Activated T-cell treated with anti-CD3 and anti-CD28 coated beads for 4 hours (primary cell): ENCODE data around the gene GDF15.
"Not testable (repeated sequence)": the region's sequence is repeated elsewhere in the genome, so short reads cannot be mapped to it uniquely, and the experiment has no call there.

Experiments
- DNase-seq: peaks from one replicate; pipeline ENCODE4 v3.0.0-alpha.2; 2020

Gene GDF15

DNA sequence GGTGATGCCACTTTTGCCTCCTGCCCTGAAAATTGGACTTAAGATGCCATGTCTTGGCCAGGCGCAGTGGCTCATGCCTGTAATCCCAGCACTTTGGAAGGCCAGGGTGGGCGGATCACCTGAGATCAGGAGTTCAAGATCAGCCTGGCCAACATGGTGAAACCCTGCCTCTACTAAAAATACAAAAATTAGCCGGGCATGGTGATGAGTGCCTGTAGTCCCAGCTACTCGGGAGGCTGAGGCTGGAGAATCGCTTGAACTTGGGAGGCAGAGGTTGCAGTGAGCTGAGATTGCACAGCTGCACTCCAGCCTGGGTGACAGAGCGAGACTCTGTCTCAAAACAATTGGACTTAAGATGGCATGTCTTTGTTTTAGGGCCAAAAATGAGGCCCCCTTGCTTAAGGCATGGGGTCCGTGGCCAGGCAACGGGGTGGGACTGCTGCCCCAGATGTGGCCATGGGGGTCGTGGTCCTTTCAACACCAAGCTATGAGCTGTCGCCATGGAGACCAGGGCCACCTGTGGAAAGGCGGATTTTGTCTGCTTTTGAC, 21.6 kb upstream of the GDF15 start:
- not testable (repeated sequence) for DNase-seq

DNA sequence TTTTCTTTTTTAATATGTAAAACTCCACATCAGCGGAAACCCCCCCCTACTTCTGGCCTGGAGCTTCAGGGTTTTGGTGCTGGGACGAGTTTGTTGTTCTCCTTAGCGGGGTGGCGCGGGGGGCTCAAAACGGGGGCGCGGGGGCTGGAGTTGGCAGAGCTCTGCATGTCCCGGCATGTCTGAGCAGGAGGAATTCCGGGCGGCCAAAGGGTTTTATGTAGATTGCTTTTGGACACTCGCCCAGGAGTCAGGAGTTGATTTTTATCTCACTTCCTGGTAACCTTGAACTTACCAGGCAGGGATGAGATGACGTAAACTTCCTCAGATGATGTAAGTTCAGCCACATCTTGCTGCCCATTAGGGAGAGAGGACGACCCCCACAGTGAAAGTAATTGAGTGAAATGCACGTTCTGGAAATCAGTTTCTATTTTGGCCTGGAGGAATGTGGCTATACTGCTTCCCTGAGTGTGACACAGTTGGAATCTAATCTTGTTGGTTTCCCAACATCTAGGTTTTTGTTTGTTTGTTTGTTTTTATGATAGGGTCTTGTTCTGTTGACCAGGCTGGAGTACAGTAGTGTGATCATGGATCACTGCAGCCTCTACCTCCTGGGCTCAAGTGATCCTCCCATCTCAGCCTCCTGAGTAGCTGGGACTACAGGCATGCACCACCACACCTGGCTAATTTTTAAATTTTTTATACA, 21.0 kb upstream of the GDF15 start:
- DNase-seq, result no peak

DNA sequence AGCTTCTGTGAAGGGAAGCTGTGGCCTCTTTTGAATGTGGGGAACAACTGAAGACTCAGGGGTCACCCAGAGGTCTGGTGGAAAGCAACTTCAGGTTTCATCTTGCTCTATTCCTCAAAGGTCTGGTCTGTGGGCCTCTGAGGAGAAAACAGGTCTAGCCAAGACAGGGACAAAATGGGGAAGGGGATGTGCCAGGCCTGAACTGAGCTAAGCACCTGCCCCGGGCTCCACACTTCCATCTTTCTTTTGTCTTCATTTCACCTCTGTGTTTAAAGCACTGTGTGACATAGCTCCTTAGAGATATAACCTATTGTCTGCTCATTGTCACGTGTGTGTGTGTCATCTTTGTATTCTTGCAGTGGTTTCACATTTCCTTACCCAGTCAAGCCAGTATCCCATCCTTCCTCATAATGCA, 19.9 kb upstream of the GDF15 start:
- no peak for DNase-seq

DNA sequence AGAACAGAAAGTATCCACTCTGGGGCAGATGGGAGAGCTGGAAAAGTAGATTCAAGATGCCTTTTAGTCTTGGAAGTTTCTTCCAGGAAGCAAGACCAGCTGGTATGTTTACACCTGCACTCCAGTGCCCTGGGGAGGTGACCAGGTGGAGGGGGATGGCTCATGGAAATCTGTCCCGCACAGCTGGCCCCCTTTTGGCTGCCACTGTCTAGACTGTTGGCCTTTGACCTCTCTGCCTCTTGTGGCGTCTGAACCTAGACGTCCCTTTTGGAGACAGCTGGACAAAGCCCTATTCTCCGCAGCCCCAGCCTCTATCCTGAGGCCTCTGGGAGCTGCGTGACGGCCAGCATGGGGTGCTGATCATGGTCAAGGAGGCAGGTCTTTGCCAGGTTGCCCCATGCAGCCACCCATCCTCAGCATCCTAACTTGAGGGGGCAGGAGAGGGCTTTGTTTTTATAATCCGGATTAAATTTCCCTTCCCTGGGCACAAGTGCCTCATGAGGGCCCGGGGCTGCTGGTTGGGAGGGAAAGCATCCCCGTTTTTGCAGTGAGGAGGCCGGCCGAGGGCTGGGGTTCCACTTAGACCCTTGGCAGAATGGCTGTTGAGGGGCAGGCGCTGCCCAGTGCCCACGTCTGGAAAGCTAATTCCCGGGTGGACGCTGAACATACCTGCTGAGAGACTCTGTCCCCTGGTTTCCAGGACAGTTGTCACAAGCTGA, 17.3 kb upstream of the GDF15 start:
- DNase-seq, result no peak

DNA sequence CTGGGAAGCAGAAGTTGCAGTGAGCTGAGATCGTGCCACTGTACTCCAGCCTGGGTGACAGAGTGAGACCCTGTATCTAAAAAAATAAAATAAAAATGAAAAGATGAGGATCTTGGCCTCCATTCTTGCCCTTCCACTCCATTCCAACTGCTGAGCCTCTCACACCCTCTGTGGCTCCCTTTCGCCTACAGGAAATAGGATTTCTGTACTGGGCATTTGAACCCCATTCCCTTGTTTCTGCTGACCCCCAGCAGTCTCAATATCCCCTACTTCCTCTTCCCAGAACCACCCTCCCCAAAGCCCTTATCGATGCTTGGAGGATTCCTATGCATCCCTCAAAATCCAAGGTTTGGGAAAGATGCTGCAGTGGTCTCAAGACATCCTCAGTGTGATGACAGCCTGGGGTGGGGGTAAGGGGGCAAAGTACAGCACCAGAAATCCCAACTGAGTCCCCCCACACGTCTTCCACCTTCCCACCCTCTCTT, 12.5 kb upstream of the GDF15 start:
- no peak for DNase-seq

DNA sequence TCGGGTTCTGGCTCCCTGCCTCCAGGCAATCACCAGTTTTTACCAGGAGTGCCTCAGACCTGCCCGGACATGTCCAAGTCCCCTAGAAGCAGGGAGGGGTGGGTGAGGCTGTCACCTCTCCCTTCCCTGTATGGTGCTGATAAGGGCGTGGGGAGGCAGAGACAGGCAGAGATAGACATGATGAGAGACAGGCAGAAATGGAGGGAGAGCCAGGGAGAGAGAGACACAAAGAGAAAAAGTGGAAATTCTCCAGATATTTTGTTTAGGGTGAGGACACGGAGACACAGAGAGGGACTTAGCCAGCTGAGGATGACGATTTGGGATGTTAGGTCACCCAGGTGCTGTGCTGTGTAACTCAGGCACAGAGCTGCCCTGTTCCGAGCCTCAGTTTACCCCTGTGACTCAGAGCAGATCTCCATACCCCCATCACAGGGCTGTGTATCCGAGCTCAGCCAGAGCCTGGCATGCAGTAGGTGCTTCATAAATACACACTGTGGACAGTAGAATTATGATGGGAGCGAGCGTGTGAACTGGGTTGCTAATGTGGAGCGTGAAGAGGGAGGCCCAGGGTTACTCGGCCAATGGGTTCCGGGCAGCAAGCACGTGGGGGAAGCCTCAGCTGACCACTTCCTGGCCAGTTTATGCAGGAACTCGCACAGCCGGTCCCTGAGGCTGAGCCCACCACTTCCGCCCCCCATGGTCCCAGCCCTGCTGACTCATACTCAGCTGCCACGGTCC, 11.9 kb upstream of the GDF15 start:
- peak; percentile 21 for DNase-seq

DNA sequence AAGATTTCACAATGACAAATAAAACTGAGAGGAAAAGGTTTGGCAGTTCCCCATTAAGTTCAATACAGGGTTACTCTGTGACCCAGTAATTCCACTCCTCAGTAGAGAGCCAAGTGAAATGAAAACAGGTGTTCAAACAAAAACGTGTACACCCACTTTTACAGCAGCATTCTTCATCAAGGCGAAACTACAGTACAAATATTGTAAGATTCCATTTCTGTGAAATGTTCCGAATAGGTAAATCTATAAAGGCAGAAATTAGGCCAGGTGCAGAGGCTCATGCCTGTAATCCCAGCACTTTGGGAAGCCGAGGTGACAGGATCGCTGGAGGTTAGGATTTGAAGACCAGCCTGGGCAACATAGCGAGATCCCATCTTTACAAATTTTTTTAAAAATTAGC, 8.9 kb upstream of the GDF15 start:
- no peak for DNase-seq

DNA sequence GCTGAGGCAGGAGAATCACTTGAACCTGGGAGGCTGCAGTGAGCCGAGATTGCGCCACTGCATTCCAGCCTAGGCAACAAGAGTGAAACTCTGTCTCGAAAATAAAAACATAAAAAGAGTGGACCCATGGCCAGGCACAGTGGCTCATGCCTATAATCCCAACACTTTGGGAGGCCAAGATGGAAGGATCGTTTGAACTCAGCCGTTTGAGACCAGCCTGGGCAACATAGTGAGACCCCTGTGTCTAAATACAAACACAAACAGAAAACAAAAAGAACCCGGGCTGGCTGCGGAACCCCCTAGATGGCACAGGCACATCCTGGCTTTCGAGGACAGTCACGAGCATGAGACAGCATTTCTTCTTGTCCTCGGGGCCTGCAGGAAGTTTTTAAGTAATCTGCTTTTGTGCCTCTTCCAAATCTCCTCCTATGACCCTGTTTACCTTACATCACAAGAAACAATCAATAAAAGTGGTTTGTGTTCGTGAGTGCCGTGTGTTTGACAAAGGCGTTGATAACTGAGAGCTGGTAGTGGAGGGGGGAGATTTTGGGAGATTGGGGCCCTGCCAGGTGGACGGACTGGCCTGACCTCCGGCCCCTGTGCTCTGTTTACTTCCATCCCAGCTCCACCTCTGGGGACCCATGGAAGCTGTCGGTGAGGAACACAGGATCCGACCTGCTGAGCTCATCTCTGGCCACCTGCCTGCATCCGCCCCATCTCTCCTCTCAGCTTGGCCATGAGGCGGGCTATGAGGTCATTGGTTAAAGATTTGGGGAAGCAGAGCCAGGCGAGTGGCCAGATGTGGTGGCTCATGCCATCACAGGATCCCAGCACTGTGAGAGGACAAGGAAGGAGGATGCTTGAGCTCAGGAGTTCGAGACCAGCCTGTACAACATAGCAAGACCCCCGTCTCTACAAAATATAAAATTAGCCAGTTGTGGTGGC, 5.9 kb upstream of the GDF15 start:
- DNase-seq, result no peak

DNA sequence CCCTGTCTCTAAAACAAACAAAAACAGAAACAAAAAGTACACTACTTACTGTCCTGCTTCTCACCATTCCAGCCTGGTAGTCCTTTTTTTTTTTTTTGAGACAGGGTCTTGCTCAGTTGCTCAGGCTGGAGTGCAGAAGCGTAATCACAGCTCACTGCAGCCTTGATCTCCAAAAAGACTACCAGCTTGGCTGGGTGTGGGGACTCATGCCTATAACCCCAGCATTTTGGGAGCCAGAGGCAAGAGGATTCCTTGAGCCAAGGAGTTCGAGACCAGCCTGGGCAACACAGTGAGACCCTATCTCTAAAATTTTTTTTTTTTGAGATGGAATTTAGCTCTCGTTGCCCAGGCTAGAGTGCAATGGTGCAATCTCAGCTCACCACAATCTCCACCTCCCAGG, 5.1 kb upstream of the GDF15 start:
- no peak for DNase-seq

DNA sequence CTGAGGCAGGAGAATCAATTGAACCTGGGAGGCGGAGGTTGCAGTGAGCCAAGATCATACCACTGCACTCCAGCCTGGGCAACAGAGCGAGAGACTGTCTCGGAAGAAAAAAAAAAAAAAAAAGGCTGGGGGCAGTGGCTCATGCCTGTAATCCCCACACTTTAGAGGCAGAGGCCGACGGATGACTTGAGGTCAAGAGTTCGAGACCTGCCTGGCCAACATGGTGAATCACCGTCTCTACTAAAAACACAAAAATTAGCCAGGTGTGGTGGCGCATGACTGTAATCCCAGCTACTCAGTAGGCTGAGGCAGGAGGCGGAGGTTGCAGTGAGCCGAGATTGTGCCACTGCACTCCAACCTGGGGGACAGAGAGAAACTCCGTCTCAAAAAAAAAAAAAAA, 2.3 kb upstream of the GDF15 start:
- DNase-seq, result not testable (repeated sequence)

DNA sequence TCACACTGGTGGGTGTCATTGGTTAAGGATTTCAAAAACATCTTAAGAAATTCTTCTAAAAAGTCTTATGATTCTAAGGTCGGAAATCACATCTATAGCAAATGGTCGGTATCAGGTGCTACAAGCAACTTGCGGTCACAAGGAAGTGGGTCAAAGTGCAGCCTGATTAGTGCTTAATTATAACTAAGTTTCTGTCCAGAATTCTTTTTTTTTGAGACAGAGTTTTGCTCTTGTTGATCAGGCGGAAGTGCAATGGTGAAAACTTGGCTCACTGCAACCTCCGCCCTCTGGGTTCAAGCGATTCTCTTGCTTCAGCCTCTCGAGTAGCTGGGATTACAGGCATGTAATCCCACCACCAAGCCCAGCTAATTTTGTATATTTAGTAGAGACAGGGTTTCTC, 1.2 kb upstream of the GDF15 start:
- DNase-seq, result no peak

DNA sequence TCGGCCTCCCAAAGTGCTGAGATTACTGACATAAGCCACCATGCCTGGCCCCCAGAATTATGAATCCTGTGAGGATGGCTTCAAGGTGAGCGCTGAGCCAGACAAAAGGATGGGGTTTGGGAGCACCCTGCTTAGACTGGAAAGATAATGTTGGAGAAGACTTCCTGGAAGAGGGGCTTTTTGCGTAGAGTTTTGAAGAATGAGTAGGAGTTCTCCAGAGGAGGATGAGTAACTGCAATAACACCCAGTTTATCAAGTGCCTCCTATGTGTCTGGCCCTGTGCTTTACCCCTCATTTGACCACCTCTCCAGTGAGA, 641 bp upstream of the GDF15 start:
- no peak for DNase-seq

DNA sequence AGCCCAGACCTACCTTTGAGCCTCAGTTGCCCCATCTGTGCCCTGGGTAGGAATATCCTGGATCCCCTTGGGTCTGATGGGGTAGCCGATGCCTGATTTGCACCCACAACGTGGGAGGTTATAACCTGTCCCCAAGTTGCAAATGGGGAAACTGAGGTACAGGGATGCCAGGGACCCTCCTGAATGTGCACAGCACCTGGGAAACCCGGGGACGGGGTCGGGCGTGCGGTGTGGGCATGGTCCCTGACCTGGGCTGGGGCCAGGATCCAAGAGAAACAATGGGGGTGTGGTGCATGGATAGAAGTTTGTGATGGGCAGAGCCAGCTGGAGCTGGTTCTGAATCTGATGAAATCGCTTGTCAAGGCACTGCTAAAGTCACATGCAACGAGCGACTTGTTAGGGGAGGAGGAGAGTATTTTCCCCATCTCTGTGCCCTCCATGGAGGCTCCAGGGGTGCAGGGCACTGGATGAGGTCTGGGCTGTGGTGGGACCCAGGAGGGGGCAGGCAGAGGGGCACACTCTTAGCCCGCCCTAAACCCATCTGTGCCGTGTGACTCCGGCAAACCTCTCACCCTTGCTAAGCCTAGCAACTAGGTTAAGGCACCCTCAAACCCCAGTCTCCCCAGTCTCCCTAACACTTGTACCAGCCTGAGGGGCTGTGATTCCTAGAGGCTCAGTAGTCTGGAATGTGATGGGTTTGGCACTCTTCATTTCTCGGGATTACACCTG, 749 bp downstream of the GDF15 start:
- DNase-seq, result no peak

DNA sequence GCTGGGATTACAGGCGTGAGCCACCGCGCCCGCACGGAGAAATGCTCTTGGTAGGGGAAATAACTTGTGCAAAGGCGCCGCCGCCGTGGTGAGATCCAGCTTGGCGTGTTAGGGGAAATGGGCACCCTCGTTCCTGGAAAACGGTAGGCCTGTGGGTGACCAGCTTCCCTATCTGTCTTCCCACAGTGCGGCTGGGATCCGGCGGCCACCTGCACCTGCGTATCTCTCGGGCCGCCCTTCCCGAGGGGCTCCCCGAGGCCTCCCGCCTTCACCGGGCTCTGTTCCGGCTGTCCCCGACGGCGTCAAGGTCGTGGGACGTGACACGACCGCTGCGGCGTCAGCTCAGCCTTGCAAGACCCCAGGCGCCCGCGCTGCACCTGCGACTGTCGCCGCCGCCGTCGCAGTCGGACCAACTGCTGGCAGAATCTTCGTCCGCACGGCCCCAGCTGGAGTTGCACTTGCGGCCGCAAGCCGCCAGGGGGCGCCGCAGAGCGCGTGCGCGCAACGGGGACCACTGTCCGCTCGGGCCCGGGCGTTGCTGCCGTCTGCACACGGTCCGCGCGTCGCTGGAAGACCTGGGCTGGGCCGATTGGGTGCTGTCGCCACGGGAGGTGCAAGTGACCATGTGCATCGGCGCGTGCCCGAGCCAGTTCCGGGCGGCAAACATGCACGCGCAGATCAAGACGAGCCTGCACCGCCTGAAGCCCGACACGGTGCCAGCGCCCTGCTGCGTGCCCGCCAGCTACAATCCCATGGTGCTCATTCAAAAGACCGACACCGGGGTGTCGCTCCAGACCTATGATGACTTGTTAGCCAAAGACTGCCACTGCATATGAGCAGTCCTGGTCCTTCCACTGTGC, 2.4 kb downstream of the GDF15 start:
- DNase-seq, result peak; percentile 65

DNA sequence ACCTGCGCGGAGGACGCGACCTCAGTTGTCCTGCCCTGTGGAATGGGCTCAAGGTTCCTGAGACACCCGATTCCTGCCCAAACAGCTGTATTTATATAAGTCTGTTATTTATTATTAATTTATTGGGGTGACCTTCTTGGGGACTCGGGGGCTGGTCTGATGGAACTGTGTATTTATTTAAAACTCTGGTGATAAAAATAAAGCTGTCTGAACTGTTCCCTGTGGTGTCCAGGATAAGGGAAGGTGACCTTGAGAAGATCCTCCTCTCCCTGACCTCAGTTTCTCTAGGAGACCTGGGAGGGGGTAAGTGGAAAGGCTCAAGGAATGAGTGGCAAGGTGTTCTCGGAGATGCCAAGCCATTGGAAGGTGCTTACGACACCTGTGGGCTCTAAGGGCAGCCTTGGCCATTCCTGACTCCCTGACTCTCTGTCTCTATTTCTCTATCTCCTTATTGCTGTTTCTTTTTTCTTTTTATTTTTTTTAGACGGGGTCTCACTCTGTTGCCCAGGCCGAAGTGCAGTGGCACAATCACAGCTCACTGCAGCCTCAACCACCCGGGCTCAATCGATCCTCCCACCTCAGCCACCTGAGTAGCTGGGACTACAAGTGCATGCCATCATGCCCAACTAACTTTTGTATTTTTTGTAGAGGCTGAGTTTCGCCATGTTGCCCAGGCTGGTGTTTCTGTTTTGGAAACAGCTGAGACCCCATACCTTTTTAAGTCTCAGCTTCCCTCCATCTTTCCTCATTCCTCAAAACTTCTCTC, 3.2 kb downstream of the GDF15 start:
- no peak for DNase-seq

DNA sequence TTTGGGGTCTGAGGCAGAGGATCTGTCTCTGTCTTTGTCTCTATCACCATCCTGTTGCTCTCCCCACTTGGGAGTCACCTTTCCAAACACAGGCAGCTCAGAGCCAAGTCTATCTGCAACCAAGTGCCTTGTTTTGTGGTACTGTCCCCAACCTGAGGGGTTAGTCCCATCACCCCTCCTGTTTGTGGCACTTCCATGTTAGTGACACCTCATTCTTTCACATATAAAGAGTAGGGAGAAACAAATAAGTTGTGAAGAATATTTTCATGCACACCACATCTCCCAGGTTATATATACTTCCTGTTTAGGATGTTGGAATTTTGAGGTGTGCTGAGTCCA, 3.7 kb downstream of the GDF15 start:
- no peak for DNase-seq

DNA sequence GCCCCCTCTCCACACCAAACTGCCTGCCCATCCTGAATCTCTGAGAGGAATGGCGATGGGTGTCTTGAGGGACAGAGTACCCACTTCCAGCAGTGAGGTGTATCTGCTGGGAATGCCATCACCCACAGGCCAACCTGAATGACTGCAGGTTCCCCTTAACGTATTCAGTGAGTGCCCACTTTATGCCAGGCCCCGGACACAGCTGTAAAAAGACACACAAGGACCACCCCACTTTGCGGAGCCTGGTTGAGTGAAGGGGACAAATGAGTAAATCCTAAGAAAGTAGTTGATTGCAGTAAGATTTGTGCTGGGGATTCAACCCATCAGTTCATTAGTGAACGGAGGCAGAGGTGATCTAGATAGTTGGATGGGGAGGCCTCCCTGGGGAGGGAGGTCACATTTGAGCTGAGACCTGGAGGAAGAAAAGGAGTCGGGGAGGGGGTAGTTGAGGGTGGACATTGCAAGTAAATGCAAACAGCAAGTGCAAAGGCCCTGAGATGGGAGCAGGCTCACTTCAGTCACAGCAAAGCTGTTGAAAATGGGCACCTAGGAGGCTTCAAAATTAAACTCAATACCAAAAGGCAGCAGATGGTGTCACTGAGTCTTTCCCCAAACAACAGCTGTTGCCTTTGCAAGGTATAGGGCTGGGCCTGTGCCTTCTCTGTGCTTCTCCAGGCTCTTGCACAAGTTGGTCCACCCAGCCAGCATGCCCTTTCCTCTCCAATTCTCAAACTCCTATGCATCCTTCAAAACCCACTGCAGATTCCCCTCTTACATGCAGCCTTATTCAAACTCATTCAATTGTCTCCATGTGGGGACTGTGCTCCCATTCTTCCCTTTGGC, 4.3 kb downstream of the GDF15 start:
- no peak for DNase-seq

DNA sequence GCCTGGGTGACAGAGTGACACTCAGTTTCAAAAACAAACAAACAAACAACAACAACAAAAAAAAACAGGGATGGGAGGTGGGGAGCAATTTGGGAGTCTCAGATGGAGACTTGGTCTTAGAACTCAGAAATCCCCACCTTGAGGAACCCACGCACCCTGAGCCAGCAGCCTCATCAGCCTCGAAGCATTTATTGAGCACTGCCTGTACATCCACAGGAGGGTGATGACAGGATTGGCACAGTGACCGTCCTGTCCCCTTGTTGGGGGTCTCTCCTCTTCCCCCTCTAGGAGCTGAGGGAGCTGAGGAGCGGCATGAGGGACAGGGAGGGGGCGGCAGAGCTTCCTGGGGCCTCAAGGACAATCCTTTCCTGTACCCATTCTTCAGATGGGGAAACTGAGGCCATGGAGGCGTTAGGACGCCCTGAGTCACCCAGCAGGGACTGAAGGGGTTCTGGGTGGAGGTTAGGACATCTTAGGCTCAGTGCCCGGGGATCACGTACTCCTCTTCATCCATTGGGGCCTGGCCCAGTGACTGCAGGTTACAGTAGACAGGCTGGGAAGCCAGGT, 5.6 kb downstream of the GDF15 start:
- DNase-seq, result no peak

DNA sequence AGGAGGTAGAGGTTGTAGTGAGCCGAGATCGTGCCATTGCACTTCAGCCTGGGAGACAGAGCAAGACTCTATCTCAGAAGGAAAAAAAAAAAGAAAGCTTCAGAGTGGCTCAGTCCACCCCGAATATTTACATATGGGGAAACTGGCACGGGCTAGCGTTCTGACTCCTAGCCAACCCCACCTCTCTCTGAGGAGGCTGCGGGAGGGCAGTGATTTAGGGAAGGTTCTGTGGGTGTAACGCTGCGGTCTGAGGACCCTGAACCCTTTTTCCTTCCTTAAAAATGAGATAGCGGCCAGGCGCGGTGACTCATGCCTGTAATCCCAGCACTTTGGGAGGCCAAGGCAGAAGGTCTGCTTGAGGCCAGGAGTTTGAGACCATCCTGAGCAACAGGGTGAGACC, 6.5 kb downstream of the GDF15 start:
- no peak for DNase-seq
